Fibroblast of skin of back (primary cell): ENCODE measurements around the gene KCNIP1.

Experiments used
- DNase-seq: peaks from one replicate; pipeline ENCODE4 v3.0.0-alpha.2; 2013

The KCNIP1 gene

DNA sequence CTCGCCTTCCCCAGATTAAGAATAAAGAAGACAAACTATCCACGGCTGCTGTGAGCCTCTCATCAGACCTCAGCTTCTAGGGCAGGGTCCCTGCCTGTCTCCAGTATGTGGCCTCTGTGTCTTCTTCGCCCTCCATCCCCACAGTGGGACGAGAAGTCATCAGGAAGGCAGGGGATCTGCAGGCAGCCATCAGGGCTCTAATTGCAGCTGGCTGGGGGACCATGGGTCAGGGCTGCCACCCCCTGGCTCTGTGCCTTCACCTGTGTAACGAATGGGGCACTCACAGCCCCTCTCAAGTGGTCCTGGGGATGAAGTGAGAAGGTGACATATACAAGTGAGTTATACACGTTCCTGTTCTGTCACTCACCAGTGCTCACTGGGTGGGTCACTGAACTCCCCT lies 139.8 kb downstream of the KCNIP1 start:
- DNase-seq, result no peak

DNA sequence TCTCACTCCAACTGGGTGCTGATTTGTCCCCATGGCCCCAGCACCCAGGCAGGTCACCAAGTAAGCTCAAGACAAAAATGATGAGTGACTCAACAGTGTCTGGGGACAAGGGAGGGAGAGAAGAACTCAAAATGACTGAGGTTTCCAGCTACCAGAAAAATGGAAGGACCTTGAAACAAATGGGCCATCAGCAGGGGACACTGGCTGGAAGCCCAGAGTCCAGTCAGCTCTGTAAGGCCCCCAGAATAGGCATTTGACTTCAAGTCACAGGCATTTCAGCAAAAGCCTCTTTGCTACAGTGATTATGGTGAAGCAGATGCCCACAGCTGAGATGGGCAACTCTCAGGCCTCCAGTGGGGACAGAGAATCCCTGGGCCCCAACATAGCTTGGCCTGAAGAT lies 140.7 kb downstream of the KCNIP1 start:
- no peak for DNase-seq

DNA sequence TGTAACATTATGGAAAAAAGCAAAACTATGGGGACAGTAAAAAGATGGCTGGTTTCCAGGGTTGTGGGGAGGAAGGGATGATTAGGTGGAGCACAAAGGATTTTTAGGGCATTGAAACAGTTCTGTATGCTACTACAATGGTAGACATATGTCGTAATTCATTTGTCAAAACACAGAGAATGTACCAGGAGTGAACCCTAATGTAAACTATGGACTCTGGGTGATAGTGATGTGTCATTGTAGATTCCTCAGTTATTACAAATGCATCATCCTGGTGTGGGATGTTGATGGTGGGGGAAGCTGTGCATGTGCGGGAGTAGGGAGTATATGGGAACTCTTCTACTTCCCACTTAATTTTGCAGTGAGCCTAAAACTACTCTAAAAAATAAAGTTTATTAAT lies 144.7 kb downstream of the KCNIP1 start:
- peak; percentile 64 for DNase-seq

DNA sequence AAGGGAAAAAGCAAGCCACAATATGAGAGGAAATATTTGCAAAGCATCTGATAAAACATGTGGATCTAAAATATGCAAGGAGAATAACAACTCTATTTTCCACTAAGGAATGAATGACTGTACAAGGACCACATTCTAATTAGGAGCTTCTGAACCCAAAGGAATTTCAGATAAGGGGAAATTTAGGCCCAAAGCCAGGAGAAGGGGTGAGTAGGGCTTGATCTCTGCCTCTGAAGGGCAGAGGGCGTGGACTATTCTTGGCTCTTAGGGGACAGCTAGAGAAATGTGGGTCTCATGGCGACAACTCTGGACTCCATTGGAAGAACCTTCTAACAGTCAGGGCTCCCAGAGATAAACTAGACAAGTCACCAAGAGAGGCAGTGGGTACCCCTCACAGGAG lies 147.0 kb downstream of the KCNIP1 start:
- DNase-seq, result no peak

DNA sequence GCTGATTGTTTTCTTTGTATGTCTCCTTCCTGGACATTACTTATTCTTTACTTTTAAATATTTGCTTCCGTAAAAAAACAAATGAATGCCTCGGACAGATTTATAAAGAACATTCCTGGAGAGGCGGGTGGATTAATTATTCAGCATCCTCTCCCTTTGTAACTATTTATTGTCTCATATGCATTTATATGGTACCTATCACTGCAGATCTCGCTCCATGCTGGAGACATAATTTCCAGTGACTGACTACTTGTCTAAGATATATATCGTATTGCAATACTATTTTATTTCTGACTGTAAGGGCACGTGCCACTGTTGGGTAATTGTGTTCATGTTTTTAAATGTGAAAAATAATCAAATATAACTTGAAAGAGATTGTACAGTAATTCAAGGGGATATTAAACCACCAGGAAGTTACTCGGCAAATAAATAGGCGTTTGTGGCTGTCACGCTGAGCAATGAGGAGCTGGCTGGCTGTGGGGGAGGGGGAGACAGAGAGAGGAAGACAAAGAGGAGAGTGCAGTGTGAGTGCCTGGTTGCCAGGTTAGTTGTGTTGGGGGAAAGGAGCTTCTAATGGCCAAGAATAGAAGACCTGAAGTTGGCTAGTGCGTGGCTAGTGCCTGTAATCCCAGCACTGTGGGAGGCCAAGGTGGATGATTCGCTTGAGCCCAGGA lies 147.9 kb downstream of the KCNIP1 start:
- no peak for DNase-seq

DNA sequence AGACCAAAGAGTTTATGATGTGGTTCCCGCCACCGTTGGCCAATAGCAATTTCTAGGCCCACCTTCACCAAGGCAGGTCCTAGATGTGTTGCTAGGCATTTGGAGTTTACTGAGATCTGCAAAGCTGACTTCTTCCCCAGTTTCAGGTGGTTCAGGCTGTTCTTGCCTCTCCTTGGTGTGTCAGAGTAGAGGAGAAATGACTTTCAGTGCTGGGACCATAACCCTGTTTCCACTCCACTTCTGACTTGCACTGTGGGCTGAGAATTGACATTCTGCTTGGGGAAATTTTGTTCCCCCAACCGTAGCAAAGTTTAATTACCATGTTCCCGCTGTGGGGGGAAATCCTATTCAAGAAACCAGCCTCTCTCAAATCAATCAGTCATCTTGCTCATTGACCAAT lies 151.7 kb downstream of the KCNIP1 start:
- DNase-seq, result no peak

DNA sequence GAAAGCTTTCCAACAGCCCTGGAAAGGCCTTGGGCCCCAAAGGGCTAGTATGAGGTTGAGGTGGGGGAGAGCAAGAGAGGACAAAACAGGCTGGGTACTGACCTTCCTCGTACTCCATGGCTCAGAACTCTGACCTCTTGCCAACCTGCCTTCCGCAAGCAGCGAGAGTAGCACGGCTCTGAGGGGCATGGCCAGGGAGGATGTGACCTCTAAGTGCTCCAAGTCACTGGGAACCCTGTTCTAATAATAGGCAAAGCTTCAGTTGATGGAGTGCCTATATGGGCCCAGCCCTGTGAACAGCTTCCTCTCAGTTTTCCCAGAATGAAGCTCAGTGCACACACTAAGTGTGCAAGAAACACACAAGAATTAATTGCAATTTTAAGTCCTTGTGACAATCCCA lies 152.1 kb downstream of the KCNIP1 start:
- no peak for DNase-seq

DNA sequence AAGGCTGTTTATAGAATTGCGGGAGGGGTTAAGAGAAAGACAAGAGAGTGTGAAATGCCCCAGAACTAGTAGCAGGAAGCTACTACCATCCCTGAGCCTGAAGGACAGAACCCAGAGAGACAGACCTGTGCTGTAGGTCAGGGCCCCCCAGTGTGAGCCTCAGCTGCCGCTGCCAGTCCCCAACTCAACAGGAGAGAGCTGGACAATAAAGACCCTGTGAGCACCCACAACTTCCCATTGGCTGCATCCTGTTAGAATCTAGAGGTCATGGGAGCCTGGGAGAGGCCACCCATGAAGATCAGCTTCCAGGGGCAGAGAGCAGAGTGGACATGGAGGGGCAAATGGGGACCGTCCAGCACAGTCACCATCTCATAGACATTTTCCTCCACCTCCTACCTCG lies 152.5 kb downstream of the KCNIP1 start:
- no peak for DNase-seq

DNA sequence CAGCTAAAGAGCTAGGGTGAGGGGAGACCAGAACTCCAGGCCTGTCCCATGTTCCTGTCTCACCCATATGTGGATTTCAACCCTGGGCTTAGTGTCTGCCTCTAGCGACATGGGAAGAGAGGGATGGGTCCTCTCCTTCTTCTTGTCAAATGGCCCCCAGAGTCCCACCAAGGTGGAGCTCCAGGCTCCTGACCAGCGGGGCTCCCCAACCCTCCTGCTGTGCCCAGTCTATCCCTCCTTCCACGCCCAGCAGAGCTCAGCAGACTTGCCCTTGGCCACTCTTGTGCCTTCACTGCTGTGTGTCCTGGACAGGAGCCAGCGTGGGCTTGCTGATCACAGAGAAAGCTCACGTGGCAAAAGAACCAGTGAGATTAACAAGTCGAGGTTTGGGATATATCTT lies 156.7 kb downstream of the KCNIP1 start:
- DNase-seq, result no peak

DNA sequence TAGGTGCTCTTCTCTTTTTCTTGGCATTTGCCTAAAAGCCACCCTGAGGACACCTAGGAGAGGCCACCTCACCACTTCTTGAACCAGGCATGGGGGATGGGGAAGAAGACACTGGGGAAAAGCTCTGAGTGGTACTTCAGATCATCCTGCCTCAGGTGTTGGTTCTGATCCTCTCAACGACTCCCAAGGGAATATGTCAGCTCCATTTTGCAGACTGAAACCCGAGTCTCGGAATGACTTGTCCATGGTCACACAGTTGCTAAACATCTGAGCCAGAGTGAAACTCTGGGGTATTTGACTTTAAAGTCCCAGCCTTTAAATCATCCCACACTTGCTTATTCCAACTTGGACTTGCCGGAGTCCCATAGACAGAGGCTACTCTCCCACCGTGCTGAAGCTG lies 159.1 kb downstream of the KCNIP1 start:
- no peak for DNase-seq

DNA sequence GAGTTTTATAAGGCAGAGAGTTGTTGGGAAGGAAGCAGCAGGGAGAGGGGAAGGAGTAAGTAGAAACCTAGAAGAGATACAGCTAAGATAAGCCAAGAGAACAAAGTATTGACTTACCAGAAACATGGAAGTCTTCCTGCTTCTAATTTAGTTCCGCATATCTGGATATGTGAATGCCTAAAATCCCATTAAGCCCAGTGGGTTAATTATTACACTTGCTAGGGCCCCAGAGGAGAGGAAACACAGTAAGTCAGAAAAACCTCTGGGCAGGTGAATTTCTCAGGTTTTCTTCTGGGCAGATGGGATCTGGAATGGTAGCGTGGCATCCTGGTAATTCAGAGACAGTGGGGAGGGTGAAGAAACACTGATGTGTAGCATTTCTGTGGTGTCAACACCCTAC lies 175.0 kb downstream of the KCNIP1 start:
- DNase-seq, result no peak

DNA sequence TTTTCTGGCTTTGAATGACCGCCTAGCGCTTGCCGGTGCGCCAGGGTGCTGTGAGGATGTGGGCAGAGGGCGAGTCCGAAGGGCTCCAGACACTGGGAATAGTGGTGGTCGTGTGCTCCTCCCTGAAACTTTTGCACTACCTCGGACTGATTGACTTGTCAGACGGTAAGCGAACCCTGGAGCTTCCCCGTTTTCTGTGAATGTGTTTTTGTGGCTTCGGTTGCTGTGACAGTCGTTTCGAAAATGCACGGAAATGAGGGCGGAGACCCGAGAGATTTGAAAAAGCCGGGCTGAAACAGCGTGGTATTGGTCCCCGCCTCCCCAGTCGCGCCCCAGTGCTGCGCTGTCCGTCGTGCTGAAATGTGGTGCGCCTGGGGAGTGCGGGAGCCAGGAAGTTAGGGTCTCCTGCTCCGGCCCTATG lies 177.2 kb downstream of the KCNIP1 start:
- peak; percentile 60 for DNase-seq

DNA sequence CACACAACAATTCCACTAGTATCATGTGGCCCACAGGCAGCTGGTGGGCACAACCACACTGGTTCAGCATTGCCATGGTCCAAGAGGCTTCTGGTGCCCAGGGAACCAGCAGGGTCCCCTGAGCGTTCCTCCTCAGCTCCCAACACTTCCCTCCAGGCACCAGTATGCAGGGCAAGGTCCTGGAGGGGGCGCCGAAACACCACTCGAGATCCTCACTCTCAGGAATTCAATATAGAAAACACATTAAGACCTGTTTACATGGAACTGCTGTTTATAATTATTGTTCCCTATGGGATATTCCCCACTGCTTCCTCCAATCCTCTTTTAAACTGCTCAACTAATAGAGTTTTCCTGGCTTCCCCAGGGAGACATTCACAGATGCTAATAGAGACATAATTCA lies 187.8 kb downstream of the KCNIP1 start:
- DNase-seq, result no peak

DNA sequence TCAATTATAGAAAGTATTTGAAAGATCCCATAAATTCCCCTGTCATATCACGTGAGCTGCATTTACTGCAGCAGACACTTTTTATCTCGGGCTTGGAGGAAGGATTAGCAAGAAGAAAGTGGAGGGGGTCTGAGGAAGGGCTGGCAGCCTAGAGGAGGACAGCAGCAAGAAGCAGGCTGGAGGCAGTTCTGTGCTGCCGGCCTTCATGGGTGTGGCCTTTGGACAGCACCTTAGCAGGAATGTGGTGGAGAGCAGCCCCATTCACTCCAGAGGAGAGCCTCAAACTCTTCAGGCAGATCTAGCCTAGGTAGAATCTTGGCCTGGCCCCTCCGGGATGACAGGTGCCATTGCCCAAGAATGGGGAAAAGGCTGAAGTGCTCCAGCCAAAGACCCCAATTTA lies 189.9 kb downstream of the KCNIP1 start:
- no peak for DNase-seq

DNA sequence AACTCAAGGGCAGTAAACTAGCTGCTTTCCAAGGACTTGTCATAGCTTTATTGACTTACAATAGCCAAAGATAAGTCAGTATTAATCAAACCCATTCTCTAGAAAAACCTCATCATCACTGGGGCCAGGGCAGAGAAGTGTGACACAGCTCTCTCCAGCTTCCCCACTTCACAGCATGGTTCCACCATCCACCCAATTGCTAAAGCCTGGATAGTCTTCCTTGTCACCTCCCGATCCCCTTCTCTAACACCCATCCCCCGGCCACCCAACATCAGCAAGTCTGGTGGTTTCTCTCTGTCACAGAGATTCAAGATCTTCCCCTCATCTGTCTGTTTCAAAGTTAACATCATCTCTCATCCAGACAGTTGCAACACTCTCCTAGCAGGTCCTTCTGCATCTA lies 191.1 kb downstream of the KCNIP1 start:
- DNase-seq, result no peak

DNA sequence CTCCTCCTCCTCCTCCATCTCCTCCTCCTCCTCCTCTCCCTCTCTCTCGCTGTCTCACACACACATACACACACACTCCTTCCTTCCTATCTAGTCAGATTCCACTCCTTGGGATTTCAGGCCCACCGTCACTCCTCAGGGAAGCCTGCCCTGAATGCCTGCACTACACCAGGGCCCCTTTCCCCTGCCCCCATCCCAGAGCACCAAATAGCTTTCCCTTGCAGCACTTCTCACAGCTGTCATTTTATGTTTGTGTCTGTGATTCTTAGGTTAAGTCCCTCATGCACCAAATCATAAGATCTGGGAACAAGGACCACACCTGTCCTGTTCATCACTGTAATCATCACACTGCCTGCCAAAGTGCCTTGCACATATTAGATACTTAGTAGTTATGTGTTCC lies 193.2 kb downstream of the KCNIP1 start:
- DNase-seq, result no peak

DNA sequence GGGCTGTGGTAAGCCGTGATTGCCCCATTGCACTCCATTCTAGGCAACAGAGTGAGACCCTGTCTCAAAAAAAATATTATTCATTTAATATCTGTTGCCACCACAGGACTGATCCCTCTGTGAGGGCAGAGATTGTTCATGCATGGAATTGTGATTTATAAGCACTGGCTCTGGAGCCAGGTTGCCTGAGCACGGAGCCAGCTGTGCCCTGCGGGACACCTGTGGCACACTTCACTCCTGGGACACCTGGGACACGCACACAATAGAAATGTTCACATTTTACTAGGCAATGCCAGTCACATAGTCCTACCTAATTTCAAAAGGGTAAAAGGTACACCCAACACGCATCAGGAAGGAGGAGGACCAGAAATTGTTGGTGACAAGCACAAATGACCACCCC lies 196.7 kb downstream of the KCNIP1 start:
- DNase-seq, result no peak

DNA sequence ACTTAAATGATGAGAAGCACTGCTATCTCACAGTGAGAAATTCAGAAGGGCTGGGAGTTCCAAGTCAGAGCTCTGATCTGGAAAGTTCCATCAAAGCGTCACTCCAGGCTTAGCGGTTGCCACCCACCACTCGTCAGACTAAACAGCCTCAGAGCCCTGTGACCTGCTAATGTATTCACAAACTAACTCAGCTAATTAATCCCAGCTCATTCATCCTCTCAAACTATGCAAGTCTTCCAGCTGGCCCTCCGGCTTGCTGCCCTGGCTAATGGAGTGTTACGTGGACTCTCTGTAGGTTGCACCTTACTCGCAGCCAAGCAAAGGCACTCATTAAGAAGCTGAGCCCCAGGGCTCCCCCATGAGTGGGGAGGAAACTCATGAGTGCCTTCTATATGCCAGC lies 197.5 kb downstream of the KCNIP1 start:
- DNase-seq, result no peak

DNA sequence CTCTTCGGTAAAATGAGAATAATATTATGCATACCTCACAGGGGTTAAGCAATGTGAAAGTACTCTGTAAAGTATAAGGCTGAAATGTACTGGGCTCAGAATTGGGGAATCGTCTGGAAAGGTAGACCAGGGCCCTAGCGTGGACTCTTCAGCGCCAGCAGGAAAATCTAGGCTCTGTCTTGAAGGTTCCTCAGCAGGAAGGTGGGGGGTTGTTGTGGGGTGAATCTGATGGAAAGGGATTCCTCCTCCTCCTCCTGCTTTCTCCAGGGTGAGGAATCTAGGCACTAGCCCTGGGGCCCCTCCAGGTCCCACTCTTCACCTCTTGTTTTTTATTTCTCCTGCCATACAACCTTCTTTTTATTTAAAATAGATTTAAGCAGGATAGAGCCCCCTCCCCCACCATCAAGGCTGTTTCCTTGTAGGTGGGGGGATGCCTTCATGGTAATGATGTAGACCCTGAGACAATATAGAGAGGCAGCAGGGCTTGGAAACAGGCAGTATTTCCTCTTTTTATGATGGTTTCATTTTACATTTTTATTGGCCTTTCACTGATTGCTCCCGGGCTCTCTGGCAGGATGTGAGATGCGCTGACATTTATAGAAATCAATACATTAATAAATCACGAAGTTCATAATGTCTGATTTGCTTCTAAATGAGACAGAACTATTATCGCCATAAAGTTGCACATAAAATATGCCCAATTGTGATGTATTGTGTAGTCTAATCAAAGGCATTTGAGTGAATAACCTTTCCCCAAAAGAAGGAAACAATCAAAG lies 200.8 kb downstream of the KCNIP1 start:
- no peak for DNase-seq

DNA sequence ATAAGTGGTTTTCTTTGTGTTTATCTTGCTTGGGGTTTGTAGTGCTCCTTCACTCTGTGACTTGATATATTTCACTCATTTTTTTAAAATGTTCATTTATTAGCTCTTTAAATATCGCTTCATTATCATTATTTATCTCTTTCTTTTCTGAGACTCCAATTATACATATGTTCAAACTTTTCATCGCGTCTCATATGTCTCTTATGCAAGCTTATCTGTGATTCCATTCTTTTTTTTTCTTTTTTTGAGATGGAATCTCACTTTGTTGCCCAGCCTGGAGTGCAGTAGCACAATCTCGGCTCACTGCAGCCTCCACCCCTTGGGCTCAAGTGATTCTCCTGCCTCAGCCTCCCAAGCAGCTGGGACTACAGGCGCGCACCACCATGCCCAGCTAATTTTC lies 205.8 kb downstream of the KCNIP1 start:
- DNase-seq, result no peak

DNA sequence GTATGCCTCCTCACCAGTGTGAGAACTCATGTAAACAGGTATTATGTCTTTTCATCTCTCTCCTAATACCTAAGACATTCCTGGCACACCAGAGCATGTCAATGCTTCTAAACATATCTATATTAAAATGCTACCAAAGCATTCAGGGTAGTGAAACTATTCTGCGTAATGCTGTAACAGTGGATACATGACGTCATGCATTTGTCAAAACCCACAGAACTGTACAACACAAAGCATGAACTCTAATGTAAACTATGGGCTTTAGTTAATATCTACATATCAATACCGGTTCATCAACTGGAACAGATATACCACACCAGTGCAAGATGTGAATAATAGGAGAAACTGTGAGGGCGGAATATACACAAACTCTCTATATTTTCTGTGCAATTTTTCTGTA lies 207.5 kb downstream of the KCNIP1 start:
- DNase-seq, result no peak

DNA sequence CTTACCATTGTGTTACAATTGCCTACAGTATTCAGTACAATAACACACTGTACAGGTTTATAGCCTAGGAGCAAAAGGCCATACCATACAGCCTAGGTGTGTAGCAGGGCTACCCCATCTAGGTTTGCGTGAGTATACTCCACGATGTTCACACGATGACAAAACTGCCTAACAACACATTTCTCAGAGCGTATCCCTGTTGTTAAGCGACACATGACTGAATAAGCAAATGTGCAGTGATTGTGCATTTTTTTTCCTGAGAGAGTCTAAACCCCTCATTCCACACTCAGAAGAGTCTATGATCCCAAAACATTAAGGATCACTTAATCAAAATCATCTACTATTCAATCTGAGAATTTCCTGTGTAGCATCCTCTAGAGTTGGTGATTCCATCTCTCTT lies 211.3 kb downstream of the KCNIP1 start:
- no peak for DNase-seq

DNA sequence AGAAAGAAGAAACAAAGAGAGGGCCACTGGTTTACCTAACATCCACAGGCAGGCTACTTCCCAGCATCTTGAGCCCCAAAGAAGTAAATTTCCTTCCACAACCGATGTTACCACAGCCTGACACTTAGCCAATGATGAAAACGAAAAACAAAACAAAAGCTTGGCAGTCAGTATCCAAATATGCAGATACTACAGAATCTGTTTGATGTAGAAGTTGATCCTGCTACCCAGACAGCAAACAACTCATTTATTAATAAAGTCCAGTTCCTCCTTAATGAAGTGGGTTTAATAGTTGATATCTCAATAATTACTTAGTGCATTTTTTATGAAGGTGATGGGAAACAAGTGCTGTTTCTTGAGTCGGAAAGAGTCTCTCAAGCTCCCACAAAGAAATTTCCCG lies 212.6 kb downstream of the KCNIP1 start:
- no peak for DNase-seq

DNA sequence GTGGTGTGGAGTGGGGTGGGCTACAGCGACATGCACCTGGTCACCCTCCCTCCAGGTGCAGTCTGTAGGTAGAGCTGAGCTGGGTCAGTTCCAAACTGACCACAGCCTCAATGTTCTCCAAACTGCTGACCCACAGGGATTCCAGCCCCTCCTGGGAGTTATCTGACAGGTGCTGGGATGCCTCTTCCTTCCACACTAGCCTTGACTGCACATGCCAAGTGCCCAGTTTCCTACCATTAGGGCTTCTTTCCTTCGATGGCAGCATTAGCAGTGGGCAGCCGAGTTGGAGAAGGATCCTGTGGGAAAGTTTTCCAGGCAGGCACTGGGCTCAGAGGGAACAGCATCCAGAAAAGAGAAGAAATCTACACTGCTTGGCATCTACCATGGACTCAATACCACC lies 215.7 kb downstream of the KCNIP1 start:
- DNase-seq, result no peak

DNA sequence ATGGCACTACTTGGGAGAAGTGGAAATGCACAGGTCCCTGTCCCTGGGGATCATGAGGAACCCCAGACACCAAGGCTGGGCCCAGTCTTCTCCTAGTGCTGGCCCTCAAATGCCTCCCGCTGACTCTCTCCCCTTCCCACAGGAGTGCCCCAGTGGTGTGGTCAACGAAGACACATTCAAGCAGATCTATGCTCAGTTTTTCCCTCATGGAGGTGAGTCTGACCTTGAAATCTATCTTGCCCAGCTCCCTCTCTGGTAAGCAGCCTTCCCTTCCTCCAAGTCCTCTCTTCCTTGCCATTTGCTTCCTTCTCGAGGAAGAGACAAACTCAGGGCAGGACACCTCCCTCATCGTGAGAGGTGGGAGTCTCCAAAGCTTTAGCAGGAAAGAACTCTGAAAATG lies 216.4 kb downstream of the KCNIP1 start:
- DNase-seq, result no peak
